HG03066 (cell line): Measurements from ENCODE around the gene CTDSPL.

Source experiments
- ATAC-seq: cut with Tn5 transposase; IDR thresholded peaks from one replicate; pipeline ENCODE4 v1.9.1; 2021; ENCODE audit warnings: low read depth; ENCODE audit not compliant: unreplicated experiment

CTDSPL gene

GRCh38 chr3:37852771-37853170 lies 8.9 kb upstream of the CTDSPL start:
- ATAC-seq, result no peak

DNA sequence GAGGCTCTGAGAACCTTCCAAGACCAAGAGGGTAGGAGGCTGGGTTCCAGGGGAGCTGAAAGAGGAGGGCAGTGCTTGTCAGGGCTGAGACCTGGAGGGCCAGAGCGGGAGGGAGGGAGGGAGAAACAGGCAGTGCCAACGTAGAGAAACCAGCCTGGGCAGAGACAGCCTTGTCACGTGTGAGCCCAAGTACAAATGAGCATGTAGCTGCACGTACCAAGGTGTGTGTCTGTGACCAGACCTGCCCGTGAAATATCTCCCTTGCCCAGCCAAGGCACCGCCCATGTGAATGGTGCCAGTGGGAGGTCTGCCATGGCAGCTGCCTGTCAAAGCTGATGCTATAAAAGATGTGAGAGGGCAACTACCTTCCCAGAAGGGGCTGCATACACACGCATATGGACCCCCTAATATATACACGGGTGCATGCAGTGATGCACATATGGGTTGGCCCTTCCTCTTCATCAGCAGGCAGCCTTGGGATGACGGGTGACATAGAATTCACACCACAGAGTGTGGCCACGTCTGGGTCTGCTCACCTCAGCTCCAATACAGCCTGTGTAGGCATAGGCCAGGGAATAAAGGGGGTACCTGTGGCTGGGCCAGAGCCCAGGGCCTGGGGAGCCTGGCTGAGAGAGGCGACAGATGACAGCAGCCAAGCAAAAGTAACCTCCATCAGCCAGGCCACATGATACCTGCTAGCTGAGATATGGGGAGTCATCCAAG lies 7.8 kb upstream of the CTDSPL start:
- no peak for ATAC-seq

DNA sequence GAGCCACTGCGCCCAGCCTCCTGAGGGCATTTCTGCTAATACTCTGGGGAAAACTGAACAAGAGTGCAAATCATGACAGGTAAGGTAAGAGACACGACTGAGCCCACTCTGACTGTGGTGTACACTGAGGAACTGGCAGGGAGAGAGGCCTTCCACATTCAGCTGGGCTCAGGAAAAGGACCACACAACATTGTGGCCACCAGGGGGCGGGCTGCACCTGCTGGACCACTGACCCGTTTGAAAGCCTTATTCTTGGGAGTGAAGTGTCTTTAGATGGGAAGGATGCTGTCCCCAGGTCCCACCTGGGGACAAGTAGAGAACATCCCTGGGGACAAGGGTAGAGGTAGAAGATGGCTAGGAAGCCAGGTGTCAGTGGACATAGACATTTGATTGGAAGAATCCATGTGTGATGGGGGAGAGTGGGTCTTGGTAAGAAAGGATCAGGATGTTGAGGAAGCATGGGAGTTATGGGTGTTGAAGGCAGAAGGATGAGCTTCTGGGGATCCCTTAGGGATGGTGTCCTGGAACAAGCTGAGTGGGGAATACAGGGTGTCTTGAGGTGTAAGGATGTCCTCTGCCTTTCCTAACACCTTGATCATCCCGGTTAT lies 6.2 kb upstream of the CTDSPL start:
- ATAC-seq, result no peak

- no peak for ATAC-seq
Measured at GRCh38 chr3:37856381-37856780, 5.3 kb upstream of the CTDSPL start.

DNA sequence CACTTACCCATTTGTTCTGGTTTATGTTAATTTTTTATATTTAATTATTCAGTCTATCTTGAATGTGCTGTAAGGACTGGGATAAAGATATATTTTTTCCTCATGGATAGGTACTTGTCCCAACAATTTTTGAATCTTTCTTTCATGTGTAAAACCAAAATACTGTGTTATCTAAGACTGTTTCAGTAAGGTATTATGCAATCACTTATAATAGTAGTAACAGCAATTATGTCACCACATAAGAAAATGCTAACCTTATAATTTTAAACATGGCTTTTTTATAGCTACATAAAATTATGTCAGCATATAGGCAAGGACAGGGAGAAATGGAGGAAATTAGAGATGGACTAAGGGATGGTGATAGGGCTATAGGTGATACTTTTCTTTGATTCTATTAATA lies 2.9 kb upstream of the CTDSPL start:
- ATAC-seq, result no peak

DNA sequence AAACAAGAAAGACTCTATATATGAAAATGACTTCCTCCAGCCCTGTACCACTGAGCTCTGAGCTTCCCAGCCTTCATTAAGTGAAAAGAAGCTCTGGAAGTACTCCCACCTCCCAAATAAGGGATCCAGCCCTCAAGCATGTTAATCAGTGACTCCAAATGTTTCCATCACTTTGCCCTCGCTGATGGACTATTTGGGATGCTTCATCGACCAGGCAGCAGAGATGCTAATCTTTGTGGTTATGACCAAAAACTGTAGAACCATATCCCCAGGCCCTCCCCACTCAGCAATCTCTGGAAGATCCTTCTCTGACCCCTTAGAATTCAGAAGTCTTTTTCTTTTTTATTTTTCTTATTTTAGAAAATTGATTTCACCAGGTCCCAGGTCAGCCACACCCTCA lies 2.3 kb upstream of the CTDSPL start:
- ATAC-seq, result no peak

- no peak for ATAC-seq
Measured at GRCh38 chr3:37859908-37860199, 1.8 kb upstream of the CTDSPL start.

GRCh38 chr3:37862219-37862902 lies 681 bp downstream of the CTDSPL start:
- ATAC-seq, result no peak

DNA sequence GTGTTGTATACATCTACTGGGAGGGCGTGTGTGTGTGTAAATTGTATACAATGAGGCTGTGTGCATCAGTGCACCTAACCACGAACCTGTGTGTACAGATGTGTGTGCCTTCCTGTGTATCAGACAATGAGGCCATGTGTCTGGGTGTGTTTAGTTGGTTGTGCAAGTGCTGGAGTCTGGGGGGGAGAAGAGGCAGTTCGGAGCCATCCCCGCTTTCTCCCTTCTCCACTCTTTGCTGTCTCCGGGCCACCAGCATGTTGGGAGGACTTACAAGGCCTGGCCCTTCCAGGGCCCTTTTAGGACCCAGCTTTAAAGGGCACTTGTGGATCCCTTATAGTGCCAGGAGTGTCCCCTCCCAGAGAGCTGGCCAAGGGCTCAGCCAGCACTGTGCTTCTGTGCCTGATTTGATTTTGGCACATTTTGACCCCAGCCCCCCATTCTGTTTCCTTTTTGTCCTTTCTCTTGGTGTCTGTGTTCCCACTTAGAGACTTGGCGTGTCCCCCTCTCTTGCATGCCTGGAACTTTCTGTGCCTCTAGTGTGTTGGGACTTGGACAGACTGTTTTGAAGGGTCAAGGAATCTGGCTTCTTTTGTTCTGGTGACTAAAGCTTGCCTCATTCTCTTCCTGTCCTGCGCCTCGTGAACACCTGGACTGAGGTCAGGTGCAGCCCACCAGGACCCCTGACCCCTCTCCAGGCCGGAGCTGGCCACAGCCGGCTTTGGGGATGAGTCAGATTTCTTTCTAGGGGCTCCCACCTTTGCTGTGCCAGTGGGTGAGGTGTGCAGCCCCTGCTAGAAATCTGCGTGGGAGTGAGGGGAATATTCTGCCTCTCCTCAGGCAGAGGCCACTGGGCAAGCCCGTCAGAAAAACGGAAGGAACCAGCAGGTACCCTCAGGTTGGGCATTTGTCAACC lies 1.5 kb downstream of the CTDSPL start:
- no peak for ATAC-seq

DNA sequence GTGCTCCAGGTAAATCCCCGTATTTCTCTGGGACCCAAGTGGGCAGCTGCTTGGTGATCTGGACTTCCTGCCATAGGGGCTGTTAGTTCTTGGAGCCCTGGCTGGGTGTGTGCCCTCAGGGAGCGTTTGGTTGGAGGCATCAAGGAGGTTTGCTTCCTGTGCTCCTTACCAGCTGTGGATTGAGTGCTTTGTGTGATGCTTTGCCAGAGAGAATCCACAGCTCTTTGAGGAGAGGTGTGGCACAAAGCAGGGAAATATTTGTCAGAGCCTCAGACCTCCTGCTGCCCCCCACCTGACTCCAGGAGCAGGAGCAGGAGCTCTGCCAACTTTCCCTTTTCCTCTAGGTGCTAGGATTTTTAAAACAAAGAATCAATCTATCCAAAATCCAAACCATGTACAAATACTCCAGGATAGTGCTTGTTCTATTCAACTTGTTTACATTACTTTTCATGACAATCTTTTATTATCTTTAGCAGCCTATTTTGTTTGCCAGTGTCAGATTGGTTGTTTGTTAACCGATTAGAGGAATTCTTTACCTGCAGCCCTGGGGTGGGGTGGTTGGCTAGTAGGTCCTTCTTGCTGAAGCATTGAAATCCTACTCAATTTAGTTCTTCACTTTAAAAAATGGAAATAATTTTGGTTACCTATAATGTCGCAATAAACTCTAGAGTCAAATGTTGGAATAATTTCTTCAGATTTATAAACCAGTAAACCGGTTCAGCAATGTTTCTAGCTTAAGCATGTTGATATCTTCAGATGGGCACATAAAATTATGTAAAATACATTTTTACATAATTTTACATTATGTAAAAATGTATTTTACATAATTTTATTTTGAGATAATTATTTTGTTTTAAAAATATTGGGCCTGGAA lies 2.5 kb downstream of the CTDSPL start:
- ATAC-seq, result no peak

DNA sequence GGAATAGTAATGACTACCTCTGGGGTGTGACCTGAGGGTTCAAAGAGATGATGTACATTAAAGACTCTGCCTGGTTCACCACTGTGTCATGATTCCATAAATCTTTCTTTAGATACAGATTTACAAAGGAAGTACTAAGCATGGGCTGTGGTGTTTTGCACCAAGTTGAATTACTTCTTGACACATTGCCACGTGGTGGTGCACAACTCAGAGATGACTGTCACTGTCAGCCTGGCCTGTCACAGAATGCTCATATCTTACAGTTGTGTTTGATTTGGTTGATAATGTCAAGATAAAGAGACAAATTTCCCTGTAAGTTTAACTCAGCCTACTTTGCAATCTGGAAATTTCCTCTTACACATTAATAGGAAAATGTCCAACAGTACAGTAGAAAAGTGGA lies 3.2 kb downstream of the CTDSPL start:
- ATAC-seq, result no peak

DNA sequence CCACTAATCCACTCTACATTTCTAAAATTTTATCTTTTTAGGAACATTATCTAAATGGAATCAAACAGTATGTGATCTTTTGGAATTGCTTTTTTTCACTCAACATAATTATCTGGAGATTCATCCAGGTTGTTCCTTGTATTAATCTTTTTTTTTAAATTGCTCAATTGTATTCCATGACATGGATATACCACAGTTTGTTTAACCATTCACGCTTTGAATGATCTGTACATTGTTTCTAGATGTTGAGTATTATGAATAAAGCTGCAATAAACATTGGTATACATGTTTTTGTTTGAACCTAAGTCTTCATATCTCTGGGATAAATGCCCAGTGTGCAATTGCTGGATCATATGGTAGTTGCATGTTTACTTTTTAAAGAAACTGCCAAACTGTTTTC lies 5.5 kb downstream of the CTDSPL start:
- ATAC-seq, result no peak

- ATAC-seq, result no peak
Measured at GRCh38 chr3:37871858-37872257, 10.2 kb downstream of the CTDSPL start.

DNA sequence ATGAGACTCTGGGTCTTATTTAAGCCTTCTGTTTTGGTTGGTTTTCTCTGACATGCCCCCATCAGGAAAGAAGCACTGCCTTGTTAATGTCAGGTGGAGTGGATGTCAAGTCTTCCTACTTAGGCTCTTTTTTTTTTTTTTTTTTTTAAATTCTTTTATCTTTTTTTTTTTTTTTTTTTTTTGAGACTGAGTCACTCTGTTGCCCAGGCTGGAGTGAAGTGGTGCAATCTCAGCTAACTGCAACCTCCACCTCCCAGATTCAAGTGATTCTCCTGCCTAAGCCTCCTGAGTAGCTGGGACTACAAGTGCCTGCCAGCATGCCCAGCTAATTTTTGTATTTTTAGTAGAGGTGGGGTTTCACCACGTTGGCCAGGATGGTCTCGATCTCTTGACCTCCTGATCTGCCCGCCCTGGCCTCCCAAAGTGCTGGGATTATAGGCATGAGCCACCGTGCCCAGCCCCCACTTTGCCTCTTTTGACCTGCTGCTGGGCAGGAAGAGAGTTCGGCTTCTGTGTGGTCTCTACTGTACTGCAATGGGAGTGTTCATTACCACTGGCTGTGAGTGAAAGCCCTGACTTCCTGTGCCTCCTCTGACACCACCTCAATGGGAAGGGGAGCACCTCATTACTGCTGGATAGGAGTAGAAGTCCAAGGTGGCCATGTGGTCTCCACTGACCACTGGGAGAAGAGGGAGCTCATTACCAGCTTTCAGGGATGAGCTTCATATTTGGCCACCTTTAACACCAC lies 10.9 kb downstream of the CTDSPL start:
- no peak for ATAC-seq

DNA sequence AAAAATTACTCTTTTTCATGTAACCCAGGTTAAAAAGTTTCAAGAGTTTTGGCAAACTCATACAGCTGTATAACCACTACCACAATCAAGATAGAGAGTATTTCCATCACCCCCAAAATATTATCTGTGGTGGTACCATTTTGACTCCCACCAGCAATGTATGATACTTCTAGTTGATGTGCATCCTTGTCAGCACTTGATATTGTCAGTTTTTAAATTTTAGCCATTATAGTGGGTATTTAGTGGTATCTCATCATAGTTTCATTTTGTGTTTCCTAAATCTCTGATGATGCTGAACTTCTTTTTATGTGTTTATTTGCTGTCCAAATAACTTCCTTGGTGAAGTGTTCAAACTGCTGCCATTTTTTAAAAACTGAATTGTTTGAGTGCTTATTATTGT lies 14.6 kb downstream of the CTDSPL start:
- no peak for ATAC-seq

DNA sequence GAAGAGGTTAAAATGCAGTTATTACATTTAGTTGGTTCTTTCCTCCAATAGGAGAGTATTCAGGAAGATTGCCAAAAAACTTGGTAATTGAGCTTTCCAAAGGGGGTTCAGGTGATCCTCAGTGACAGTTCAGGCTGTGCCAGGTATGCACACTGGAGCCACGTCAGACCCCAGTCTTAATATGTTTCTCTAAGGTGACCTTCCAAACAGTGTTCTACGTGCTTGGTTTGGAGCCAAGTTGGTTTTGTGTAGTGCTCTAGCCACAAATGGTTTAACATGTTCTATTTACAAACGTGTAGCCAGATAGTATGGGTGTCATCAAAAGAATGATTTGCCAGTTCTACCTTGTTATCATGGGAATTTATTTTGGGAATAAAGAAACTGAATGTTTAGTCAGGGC lies 21.0 kb downstream of the CTDSPL start:
- no peak for ATAC-seq

GRCh38 chr3:37885814-37886213 lies 24.1 kb downstream of the CTDSPL start:
- no peak for ATAC-seq

- no peak for ATAC-seq
Measured at GRCh38 chr3:37886395-37886794, 24.7 kb downstream of the CTDSPL start.

- no peak for ATAC-seq
Measured at GRCh38 chr3:37887062-37887461, 25.4 kb downstream of the CTDSPL start.

- no peak for ATAC-seq
Measured at GRCh38 chr3:37887824-37888223, 26.1 kb downstream of the CTDSPL start.
